A673 (cell line): Measurements from ENCODE around the gene SLX9. TPM values are rescaled to one million over a fixed set of nuclear protein-coding genes. Genes with fewer than 3 reads are reported as not detected.

Source experiments
- BruUV-seq: library from RNA; stranded (reverse); fragments of 400-500 nt; replicated peaks from 2 replicates; lab custom pipeline; 2021; lab: Mats Ljungman, UMichigan
- CTCF ChIA-PET: fragments of 300-600 bp; sonication (Branson Sonifier 250); formaldehyde crosslinking; loops from one replicate; lab custom pipeline; 2022; ENCODE audit warnings: antibody characterized with exemption; lab: Charles Lee
- POLR2A ChIA-PET: fragments of 300-600 bp; sonication (Branson Sonifier 250); formaldehyde crosslinking; loops from one replicate; lab custom pipeline; 2022; ENCODE audit warnings: antibody characterized with exemption; ENCODE audit not compliant: low non-redundant PET; lab: Charles Lee
- DNase-seq: peaks from one replicate; pipeline ENCODE4 v3.0.0-alpha.2; 2015; ENCODE audit warnings: low spot score
- H3K27ac ChIP-seq: fragments of 200-600 bp; sonication (generic); 2 replicates; pipeline ENCODE4 v1.5.1; 2016; ENCODE audit warnings: mixed run types, low read depth, mild to moderate bottlenecking, mixed read lengths, antibody characterized with exemption, low read length; ENCODE audit not compliant: poor library complexity, severe bottlenecking
- H3K27me3 ChIP-seq: fragments of 200-600 bp; sonication (generic); replicated peaks from 2 replicates; pipeline ENCODE4 v1.6.1; 2017; ENCODE audit warnings: mixed run types, low read depth, mild to moderate bottlenecking, mixed read lengths, antibody characterized with exemption, low read length; ENCODE audit not compliant: insufficient read depth, poor library complexity
- H3K36me3 ChIP-seq: fragments of 200-600 bp; sonication (generic); 2 replicates; pipeline ENCODE4 v1.6.1; 2016; ENCODE audit warnings: mixed run types, mild to moderate bottlenecking, mixed read lengths, antibody characterized with exemption, low read length; ENCODE audit not compliant: insufficient read depth, poor library complexity, severe bottlenecking
- H3K4me1 ChIP-seq: fragments of 200-600 bp; sonication (generic); 2 replicates; pipeline ENCODE4 v1.6.1; 2017; ENCODE audit warnings: mixed run types, mild to moderate bottlenecking, mixed read lengths, antibody characterized with exemption, low read length; ENCODE audit not compliant: insufficient read depth, poor library complexity, severe bottlenecking
- H3K4me3 ChIP-seq: fragments of 200-600 bp; sonication (generic); 2 replicates; pipeline ENCODE4 v1.5.1; 2016; ENCODE audit warnings: low read depth, mixed run types, mild to moderate bottlenecking, mixed read lengths, low read length; ENCODE audit not compliant: poor library complexity, severe bottlenecking
- H3K9me3 ChIP-seq: fragments of 200-600 bp; sonication (generic); 2 replicates; pipeline ENCODE4 v1.6.1; 2016; ENCODE audit warnings: mixed run types, low read depth, mild to moderate bottlenecking, mixed read lengths, antibody characterized with exemption, low read length; ENCODE audit not compliant: poor library complexity, severe bottlenecking
- EZH2 ChIP-seq: fragments of 200-600 bp; sonication (generic); IDR thresholded peaks from 2 replicates; pipeline ENCODE4 v1.6.1; 2017; ENCODE audit warnings: borderline replicate concordance, low read depth, mild to moderate bottlenecking, mixed read lengths, antibody characterized with exemption, low read length; ENCODE audit not compliant: poor library complexity, severe bottlenecking
- intact Hi-C: fragments of 100-400 bp; cut with micrococcal nuclease; formaldehyde crosslinking; loops from one replicate; pipeline ENCODE4 v1.10.0; 2022; ENCODE audit not compliant: unreplicated experiment
- total RNA-seq: library from RNA; stranded (reverse); gene quantifications from 2 replicates; pipeline ENCODE4 v1.2.3, GENCODE V29; 2021
- TF ChIP-seq, protein P1 (sequence below): fragments of 300-800, 200-600 bp; sonication (generic); conservative IDR thresholded peaks from 2 replicates; pipeline ENCODE4 v1.5.1; 2017; ENCODE audit warnings: low read depth, mild to moderate bottlenecking, antibody characterized with exemption, low read length, moderate library complexity, mixed read lengths

SLX9 gene
- total RNA-seq, 1 experiment from 2014 or later: 114 TPM

DNA sequence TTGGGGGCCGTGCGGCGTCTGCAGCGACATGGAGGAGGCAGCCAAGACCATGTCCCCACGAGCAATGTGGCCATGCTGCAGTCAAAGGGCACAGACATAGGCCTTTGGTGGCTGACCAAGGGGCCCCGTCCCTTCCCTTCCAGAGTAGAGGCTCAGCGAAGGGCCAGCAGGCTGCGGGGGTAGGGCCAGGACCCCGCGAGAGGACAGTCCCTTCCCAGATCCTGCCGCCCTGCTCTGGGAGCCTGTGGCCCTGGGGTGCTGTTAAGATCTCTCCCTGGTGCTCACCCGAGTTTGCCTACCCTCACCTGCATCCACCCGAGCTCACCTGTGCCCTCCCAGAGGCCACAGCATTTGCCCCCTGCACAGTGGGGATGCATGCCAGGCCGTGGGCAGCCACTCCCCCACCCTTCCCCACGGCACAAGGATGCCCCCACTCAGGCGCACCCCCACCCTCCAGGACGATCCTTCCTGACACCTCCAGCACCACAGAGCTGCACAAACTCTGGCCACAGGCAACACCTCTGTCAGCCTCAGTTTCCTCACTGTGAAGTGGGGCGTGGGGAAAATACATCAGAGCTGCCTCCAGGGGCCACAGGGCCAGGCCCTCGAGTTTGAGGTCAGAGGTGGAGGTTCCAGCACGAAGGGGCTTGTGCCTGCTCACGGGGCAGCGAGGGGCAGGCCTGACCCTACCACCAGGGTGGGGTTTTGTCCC lies 34.7 kb upstream of the SLX9 start:
- Histone ChIP-seq H3K27me3 (no peaks in the 10 kb centered on the region), H3K4me1 (peaks cover 18% of the 10 kb centered on the region), H3K4me3 (no peak overlapping the region), H3K27ac (no peak overlapping the region), H3K36me3 (no peaks in the 10 kb centered on the region), H3K9me3 (no peaks in the 10 kb centered on the region)
- CTCF ChIA-PET: no interaction called here
- POLR2A ChIA-PET: no interaction called here
- intact Hi-C loops: no loop called here
- TF ChIP-seq EZH2: no peak
- TF ChIP-seq, protein P1, sequence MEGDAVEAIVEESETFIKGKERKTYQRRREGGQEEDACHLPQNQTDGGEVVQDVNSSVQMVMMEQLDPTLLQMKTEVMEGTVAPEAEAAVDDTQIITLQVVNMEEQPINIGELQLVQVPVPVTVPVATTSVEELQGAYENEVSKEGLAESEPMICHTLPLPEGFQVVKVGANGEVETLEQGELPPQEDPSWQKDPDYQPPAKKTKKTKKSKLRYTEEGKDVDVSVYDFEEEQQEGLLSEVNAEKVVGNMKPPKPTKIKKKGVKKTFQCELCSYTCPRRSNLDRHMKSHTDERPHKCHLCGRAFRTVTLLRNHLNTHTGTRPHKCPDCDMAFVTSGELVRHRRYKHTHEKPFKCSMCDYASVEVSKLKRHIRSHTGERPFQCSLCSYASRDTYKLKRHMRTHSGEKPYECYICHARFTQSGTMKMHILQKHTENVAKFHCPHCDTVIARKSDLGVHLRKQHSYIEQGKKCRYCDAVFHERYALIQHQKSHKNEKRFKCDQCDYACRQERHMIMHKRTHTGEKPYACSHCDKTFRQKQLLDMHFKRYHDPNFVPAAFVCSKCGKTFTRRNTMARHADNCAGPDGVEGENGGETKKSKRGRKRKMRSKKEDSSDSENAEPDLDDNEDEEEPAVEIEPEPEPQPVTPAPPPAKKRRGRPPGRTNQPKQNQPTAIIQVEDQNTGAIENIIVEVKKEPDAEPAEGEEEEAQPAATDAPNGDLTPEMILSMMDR: no peak
- DNase-seq: no peak
- no TSS peak for BruUV-seq

DNA sequence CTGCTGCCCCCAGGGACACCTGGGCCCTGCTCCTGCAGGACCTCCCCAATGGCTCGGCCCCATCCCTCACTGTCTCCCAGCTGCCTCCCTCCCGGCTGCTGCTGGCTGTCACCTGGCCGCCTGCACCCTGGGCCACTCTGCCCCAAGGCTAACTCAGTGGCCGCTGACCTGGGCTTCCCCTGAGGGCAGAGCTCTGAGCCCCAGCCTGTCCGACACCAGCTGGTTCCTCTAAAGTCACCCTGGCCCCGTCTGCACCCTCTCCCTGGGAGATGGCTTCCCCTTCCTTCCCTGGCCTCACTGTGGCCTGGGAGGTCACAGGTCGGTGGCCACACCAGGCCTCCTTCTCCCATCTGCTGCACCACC lies 34.1 kb upstream of the SLX9 start:
- no peak for DNase-seq
- no peaks in the 10 kb centered on the region for H3K27me3 ChIP-seq
- CTCF ChIA-PET: no interaction called here
- H3K4me3 ChIP-seq: no peak overlapping the region
- TF ChIP-seq, protein P1: no peak
- no peak for TF ChIP-seq EZH2
- POLR2A ChIA-PET: no interaction called here
- intact Hi-C loops: no loop called here
- no peak overlapping the region for H3K27ac ChIP-seq
- no peaks in the 10 kb centered on the region for H3K36me3 ChIP-seq
- H3K4me1 ChIP-seq: peaks cover 23% of the 10 kb centered on the region
- BruUV-seq: no TSS peak
- H3K9me3 ChIP-seq: no peaks in the 10 kb centered on the region

DNA sequence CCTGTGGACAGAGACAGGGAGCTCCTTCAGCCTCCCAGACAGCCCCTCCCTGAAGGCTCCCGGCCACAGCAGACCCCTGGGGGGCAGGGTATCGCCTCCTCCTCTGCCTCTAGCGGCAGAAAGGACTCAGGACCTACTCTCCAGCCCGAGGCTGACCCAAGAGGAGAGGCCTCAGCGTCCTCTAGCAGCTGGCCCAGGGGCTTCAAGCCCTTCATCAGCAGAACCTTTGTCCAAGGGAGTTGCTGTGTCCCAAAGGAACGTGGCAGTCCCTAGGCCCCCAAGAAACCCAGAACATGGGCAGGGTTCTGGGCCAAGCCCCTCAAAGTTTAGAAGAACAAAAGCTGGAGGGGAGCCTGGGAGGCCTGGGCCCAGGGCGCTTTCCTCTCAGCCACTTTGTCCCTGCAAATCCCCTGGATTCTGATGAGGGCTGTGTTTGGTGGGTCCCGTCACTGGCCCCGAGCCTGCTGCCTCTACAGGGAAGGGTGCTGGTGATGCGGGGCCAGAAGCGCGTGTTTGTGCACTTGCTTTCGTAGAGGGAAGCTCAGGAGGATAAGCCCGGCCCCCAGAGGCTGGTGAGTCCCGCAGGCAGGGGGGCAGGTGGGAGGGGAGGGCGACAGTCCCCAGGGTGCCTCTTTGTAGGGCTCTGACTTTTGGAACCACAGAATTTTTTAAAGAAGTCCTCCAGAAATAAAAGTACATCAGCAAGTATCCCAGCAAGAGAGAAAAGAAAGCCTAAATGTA lies 32.4 kb upstream of the SLX9 start:
- intact Hi-C loops: no loop called here
- Histone ChIP-seq H3K9me3 (no peaks in the 10 kb centered on the region), H3K27ac (peak overlapping the region; percentile 81), H3K36me3 (no peaks in the 10 kb centered on the region), H3K27me3 (no peaks in the 10 kb centered on the region), H3K4me3 (peak overlapping the region; percentile 23), H3K4me1 (peaks cover 35% of the 10 kb centered on the region)
- BruUV-seq: no TSS peak
- ChIA-PET CTCF (interaction anchor here (1.2 kb wide), 1 partner anchor 14 kb away, joined by 3 read pairs; no protein-coding TSS in a partner anchor), POLR2A (interaction anchor here (0.6 kb wide), 1 partner anchor 25 kb away, joined by 3 read pairs; no protein-coding TSS in a partner anchor)
- DNase-seq: peak; percentile 33
- no peak for TF ChIP-seq EZH2
- TF ChIP-seq, protein P1: no peak
